ENCODE results near the gene MFRP.

The MFRP gene

GRCh38 chr11:119318240-119319135, 28.0 kb downstream of the MFRP start:
- ATAC-seq (no peak), DNase-seq (peak; percentile 22)

- DNase-seq (peak; percentile 3), ATAC-seq (no peak)
These were observed 28.8 kb downstream of the MFRP start for GRCh38 chr11:119317592-119318239.

- DNase-seq, result peak; percentile 28
- ATAC-seq, result no peak
These were observed 29.5 kb downstream of the MFRP start, which contains the start of gene MCAM for GRCh38 chr11:119316729-119317591. TSS of gene MCAM (minus strand) at chr11:119317130. CDS start at chr11:119317101, 29 bp downstream.

GRCh38 chr11:119316016-119316728, 30.3 kb downstream of the MFRP start:
- DNase-seq, result no peak
- no peak for ATAC-seq

GRCh38 chr11:119315131-119316015, 31.1 kb downstream of the MFRP start:
- DNase-seq, result peak; percentile 59
- peak; percentile 46 for ATAC-seq

DNA sequence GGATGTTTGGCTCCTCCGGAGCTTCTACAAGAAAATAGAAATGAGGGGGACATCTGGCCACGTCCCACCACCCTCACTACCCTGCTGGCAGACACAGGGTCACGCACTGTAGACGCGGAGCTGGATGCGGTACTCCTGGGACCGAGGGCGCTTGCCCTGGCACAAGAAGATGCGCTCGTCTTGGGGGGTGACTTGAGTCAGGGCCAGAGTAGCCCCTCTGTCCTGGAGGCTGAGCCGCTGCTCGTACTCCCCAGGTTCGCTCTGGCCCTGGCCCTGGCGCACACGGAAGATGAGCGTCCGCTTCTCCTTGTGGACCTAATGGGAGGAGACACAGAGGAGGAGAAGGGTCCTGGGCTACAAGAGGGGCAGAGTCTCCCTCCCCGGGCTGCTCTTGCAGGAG, 31.8 kb downstream of the MFRP start:
- DNase-seq, result no peak
- ATAC-seq, result no peak

DNA sequence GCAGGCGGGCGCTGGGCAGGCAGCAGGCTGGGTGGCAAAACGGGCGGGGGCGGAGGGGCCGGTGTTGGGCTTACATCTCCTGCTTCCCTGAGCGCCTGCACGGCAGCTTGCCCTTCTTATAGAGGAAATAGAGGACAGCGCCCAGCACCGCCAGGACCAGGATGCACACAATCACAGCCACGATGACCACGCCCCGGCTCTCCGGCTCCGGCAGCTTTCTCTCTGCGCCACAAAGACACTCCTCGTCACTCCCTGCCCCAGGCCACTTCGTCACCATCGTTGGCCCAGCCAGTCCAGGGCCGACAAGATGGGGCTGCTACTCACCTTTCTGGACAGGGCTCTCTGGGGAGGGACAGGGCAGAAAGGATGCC, 35.8 kb downstream of the MFRP start:
- ATAC-seq, result no peak
- DNase-seq, result no peak

DNA sequence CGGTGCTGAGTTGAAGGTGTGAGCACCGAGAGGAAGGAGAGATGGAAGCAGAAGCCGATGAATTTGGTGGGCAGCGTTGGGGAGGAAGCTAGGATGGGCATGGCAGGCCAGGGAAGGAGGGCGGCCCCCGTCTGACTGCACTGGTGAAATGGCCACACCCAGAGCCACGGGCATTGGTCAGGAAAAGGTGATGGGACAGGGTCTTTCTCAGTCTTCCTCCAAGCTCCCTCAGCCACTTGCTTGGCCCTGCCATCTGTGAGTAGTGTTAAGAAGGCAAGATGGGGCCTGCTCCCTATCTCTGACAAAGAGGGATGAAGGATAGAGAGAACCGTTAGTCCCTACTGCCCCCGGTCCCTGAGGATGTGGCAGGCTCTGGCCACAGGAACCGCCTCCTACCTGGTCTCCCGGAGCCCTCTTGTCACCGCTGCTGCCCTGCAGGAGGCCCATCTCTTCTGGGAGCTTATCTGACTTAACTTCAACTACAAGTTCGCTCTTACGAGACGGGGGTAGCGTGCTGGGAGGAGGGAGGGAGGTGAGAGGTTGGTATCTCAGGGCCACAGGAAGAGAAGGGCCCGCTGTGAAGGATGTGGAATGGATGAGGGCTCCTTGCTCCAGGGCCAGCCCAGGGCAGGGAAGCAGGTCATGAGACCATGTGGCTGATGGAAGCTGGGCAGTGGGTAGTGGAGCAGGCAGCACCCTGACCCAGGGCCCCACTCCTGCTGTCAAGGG, 36.4 kb downstream of the MFRP start:
- DNase-seq (no peak), ATAC-seq (no peak)

- DNase-seq (no peak), ATAC-seq (no peak)
These were observed 37.1 kb downstream of the MFRP start for GRCh38 chr11:119309411-119309810.

GRCh38 chr11:119307974-119308373, 38.5 kb downstream of the MFRP start:
- ATAC-seq (no peak), DNase-seq (no peak)

- no peak for ATAC-seq
- DNase-seq, result no peak
These were observed 39.3 kb downstream of the MFRP start for GRCh38 chr11:119307219-119307618.

- DNase-seq (peak; percentile 38), ATAC-seq (peak; percentile 84)
These were observed 40.1 kb downstream of the MFRP start for GRCh38 chr11:119306373-119306890.

- no peak for DNase-seq
- ATAC-seq, result no peak
These were observed 40.7 kb downstream of the MFRP start for GRCh38 chr11:119305556-119306372.

DNA sequence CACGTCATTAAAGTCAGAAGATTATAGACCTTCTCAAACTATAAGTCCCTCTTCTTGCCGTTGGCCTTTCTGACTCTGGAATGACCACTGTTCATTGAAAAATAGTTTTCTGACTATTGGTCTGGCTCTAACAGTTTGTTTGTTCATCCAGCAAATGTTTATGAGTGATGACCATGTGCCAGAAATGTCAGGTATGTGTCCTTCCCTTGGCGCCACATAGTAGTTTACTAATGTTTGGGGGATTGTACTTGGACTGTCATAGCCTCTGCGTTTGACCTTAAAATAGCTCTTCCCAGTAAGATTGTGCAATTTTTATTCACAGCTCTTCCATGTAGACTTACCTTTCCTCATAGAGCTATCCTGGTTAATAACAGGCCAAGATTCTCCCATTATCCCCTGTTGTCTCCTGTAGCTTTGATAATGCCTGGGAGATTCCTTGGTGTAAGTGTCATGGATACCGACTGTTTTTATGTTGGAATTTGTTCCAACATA, 43.2 kb downstream of the MFRP start:
- DNase-seq (no peak), ATAC-seq (no peak)

- DNase-seq (no peak), ATAC-seq (no peak)
These were observed 46.1 kb downstream of the MFRP start for GRCh38 chr11:119300198-119300964.

- DNase-seq (no peak), ATAC-seq (no peak)
These were observed 47.1 kb downstream of the MFRP start for GRCh38 chr11:119299416-119299815.

- ATAC-seq (no peak), DNase-seq (no peak)
These were observed 47.8 kb downstream of the MFRP start for GRCh38 chr11:119298726-119299125.

GRCh38 chr11:119297938-119298337, 48.6 kb downstream of the MFRP start:
- DNase-seq, result no peak
- no peak for ATAC-seq

All from stimulated activated naive CD8-positive, alpha-beta T cell treated with anti-CD3 and anti-CD28 coated beads, Interleukin-15, Interleukin-2, amounts not matched to agents 100 U/mL and 50 U/mL, for 24 hours (primary cell).